K562 (cell line): ENCODE measurements around the gene FAM234B. TPM values are rescaled to one million over a fixed set of nuclear protein-coding genes. Genes with fewer than 3 reads are reported as not detected.
A peak's percentile ranks its signal among the peaks of the same experiment; 100 is the strongest.

ENCODE experiments used
- ATAC-seq: fragments of 200-7000 bp; cut with Tn5 transposase; 3 replicates; pipeline ENCODE4 v1.9.1; 2020; ENCODE audit warnings: moderate library complexity
- BruUV-seq: library from RNA; stranded (reverse); fragments of 400-500 nt; replicated peaks from 2 replicates; lab custom pipeline; 2021; lab: Mats Ljungman, UMichigan
- CTCF ChIA-PET: fragments of 300-600 bp; formaldehyde crosslinking; extraction: SDS; loops from one replicate; lab custom pipeline; 2021; ENCODE audit warnings: low intra/inter-chr PET ratio; lab: Yijun Ruan, JAX
- POLR2A ChIA-PET: fragments of 300-600, 350-650 bp; sonication (Branson Sonifier 250); formaldehyde crosslinking; extraction: SDS; loops from one replicate; lab custom pipeline; 2021; ENCODE audit warnings: antibody characterized with exemption, inconsistent platforms; lab: Yijun Ruan, JAX
- DNase-seq, 4 experiments: peaks; one replicate each; pipeline versions ENCODE4 v3.0.0 to v3.0.0-alpha.2; 2011 to 2018; ENCODE audit warnings: low spot score in 3 of 4, mixed read lengths in 3 of 4; ENCODE audit errors: extremely low read depth in 1 of 4
- FAIRE-seq: peaks from 2 replicates; lab custom pipeline; 2011; peaks lifted over from hg19 to GRCh38; lab: Jason Lieb, UNC
- H2AFZ ChIP-seq: 2 replicates; pipeline ENCODE4 v1.6.0; 2011; ENCODE audit warnings: low read depth, low read length, control low read depth, inconsistent platforms
- H3K27ac ChIP-seq: fragments of 200-600 bp; 3 replicates; pipeline ENCODE4 v1.8.0; 2011; ENCODE audit warnings: low read depth, mild to moderate bottlenecking, control low read depth, inconsistent platforms, low read length, moderate library complexity, mixed read lengths; ENCODE audit errors: extremely low read depth
- H3K27me3 ChIP-seq, 2 experiments: fragments of 300-600 bp in 1 of 2; 2 replicates in 1 of 2; 3 replicates in 1 of 2; pipeline versions ENCODE4 v1.6.0 to v1.8.0; 2011; ENCODE audit warnings: inconsistent platforms in 2 of 2, low read length in 2 of 2, mild to moderate bottlenecking in 1 of 2, mixed read lengths in 1 of 2, moderate library complexity in 1 of 2; ENCODE audit not compliant: control insufficient read depth in 2 of 2, insufficient read depth in 2 of 2
- H3K36me3 ChIP-seq: fragments of 300-600 bp; 3 replicates; pipeline ENCODE4 v1.8.0; 2011; ENCODE audit warnings: mild to moderate bottlenecking, low read length, inconsistent platforms; ENCODE audit not compliant: control insufficient read depth, insufficient read depth
- H3K4me1 ChIP-seq, 2 experiments: fragments of 200-600 bp in 1 of 2; replicated peaks in 1 of 2; 2 replicates in 1 of 2; 3 replicates in 1 of 2; pipeline versions ENCODE4 v1.5.1 to v1.8.0; 2011; ENCODE audit warnings: inconsistent platforms in 2 of 2, low read length in 2 of 2, mild to moderate bottlenecking in 1 of 2, mixed read lengths in 1 of 2, moderate library complexity in 1 of 2; ENCODE audit not compliant: control insufficient read depth in 2 of 2, insufficient read depth in 2 of 2
- H3K4me2 ChIP-seq: 2 replicates; pipeline ENCODE4 v1.6.1; 2011; ENCODE audit warnings: low read length, control low read depth, inconsistent platforms, mixed read lengths; ENCODE audit not compliant: insufficient read depth
- H3K4me3 ChIP-seq: fragments of 200-600 bp; sonication (generic), shearing (Covaris generic); 2 replicates; pipeline ENCODE4 v1.5.1; 2016; ENCODE audit warnings: control low read depth, inconsistent platforms
- H3K79me2 ChIP-seq: fragments of 200-600 bp; 3 replicates; pipeline ENCODE4 v1.8.0; 2011; ENCODE audit warnings: low read length, inconsistent platforms; ENCODE audit not compliant: control insufficient read depth, insufficient read depth
- H3K9ac ChIP-seq, 2 experiments: 2 replicates each; pipeline versions ENCODE4 v1.6.0 to v1.6.1; 2011; ENCODE audit warnings: low read depth in 2 of 2, low read length in 2 of 2, control low read depth in 1 of 2, inconsistent platforms in 1 of 2, mild to moderate bottlenecking in 1 of 2, mixed read lengths in 1 of 2; ENCODE audit not compliant: insufficient read depth in 1 of 2
- H3K9me1 ChIP-seq: one replicate; pipeline ENCODE4 v1.6.0; 2011; ENCODE audit warnings: inconsistent platforms, mild to moderate bottlenecking, low read length, moderate library complexity; ENCODE audit not compliant: control insufficient read depth, insufficient read depth
- H3K9me3 ChIP-seq: replicated peaks from 2 replicates; pipeline ENCODE4 v1.5.1; 2011; ENCODE audit warnings: low read depth, low read length, inconsistent platforms; ENCODE audit not compliant: control insufficient read depth, insufficient read depth
- H4K20me1 ChIP-seq: replicated peaks from 2 replicates; pipeline ENCODE4 v1.6.1; 2011; ENCODE audit warnings: low read length, inconsistent platforms, mixed read lengths; ENCODE audit not compliant: control insufficient read depth, insufficient read depth
- BDP1 ChIP-seq: IDR thresholded peaks from 3 replicates; pipeline ENCODE4 v1.6.1; 2011; ENCODE audit not compliant: insufficient read length, insufficient read depth
- CTCF ChIP-seq, 3 experiments: IDR thresholded peaks in 2 of 3; conservative IDR thresholded peaks in 1 of 3; 2 replicates each; pipeline ENCODE4 v1.5.1; 2011 to 2012; ENCODE audit warnings: low read length in 3 of 3, mild to moderate bottlenecking in 3 of 3, control low read depth in 2 of 3, improper control_type of control experiment in 1 of 3, inconsistent platforms in 1 of 3, low read depth in 1 of 3, mixed read lengths in 1 of 3, moderate library complexity in 1 of 3; ENCODE audit not compliant: insufficient read depth in 2 of 3
- ETV1 ChIP-seq: fragments of 450-650 bp; conservative IDR thresholded peaks from 2 replicates; pipeline ENCODE4 v1.6.1; 2016; ENCODE audit warnings: missing genetic modification characterization, control low read depth, low read depth, missing compliant biosample characterization
- JUNB ChIP-seq: fragments of 450-650 bp; formaldehyde crosslinking; conservative IDR thresholded peaks from 2 replicates; pipeline ENCODE4 v1.4.0; 2020; ENCODE audit warnings: mild to moderate bottlenecking
- KLF13 ChIP-seq: fragments of 450-650 bp; IDR thresholded peaks from 2 replicates; pipeline ENCODE4 v1.6.1; 2016; ENCODE audit warnings: missing genetic modification characterization, low read depth, mild to moderate bottlenecking, missing compliant biosample characterization, moderate library complexity, borderline replicate concordance
- MAFK ChIP-seq: IDR thresholded peaks from 2 replicates; pipeline ENCODE4 v1.6.1; 2011; ENCODE audit warnings: low read length, improper control_type of control experiment
- NFE2L1 ChIP-seq: fragments of 450-650 bp; IDR thresholded peaks from 2 replicates; pipeline ENCODE4 v1.6.1; 2016; ENCODE audit warnings: missing genetic modification characterization, low read depth, mild to moderate bottlenecking, missing compliant biosample characterization, moderate library complexity, borderline replicate concordance
- RREB1 ChIP-seq: fragments of 250-450 bp; sonication (Bioruptor Pico); IDR thresholded peaks from 2 replicates; pipeline ENCODE4 v1.4.0; 2020
- SETDB1 ChIP-seq: IDR thresholded peaks from one replicate; pipeline ENCODE4 v1.6.1; 2012; ENCODE audit warnings: low read length, control low read depth, inconsistent platforms
- SNAPC5 ChIP-seq: fragments of 250-450 bp; sonication (Bioruptor Pico); IDR thresholded peaks from 2 replicates; pipeline ENCODE4 v1.8.0; 2021; ENCODE audit warnings: moderate library complexity, mild to moderate bottlenecking, inconsistent platforms
- TEAD2 ChIP-seq: fragments of 450-650 bp; IDR thresholded peaks from 2 replicates; pipeline ENCODE4 v1.6.1; 2016; ENCODE audit warnings: missing genetic modification characterization, control low read depth, missing compliant biosample characterization
- ZNF197 ChIP-seq: fragments of 200-800 bp; sonication (Bioruptor generic); IDR thresholded peaks from 2 replicates; pipeline ENCODE4 v1.6.1; 2016; ENCODE audit warnings: low read depth, missing genetic modification characterization, missing compliant biosample characterization
- WGBS: fragments of 100-300 bp; shearing (Covaris generic); methylation state at CpG from one replicate; pipeline ENCODE4 v1.1.6; 2016; ENCODE audit warnings: low coverage, mixed read lengths; ENCODE audit not compliant: insufficient coverage; ENCODE audit errors: missing lambda C conversion rate; 5-methylcytosine and 5-hydroxymethylcytosine counted together
- in situ Hi-C: fragments of 300-500 bp; cut with MboI; formaldehyde crosslinking; loops from 4 replicates; pipeline ENCODE4 v1.15.0; 2018; ENCODE audit warnings: inconsistent platforms, mixed read lengths
- intact Hi-C: fragments of 100-400 bp; cut with micrococcal nuclease; formaldehyde crosslinking; loops from 2 replicates; pipeline ENCODE4 v1.14.2; 2022
- polyA plus RNA-seq, 8 experiments: library from polyadenylated mRNA; depleted of rRNA in 4 of 8; stranded (reverse) in 5 of 8; unstranded in 3 of 8; fragments of >200 nt; fragmentation: Nextera tagmentation in 2 of 8; fragmentation: Illumina TruSeq in 1 of 8; extraction: Ambion mirVana in 2 of 8; extraction: Trizol in 1 of 8; gene quantifications; 2 replicates each; pipeline versions ENCODE4 v1.2.1 to v1.2.3, GENCODE V29; 2011 to 2014; ENCODE audit warnings: inconsistent platforms in 1 of 8, missing spikeins in 1 of 8
- total RNA-seq, 7 experiments: library from RNA; depleted of rRNA in 6 of 7; stranded (reverse); fragments of >200 nt in 6 of 7; fragmentation: Illumina TruSeq in 2 of 7; extraction: Trizol in 2 of 7; gene quantifications; 2 replicates each; pipeline versions ENCODE4 v1.2.1 to v1.2.3, GENCODE V29; 2011 to 2021; ENCODE audit warnings: low replicate concordance in 1 of 7

The FAM234B gene
- total and polyA plus RNA-seq, 9 of the 15 experiments (the other 6 are each of a cell fraction or from before 2014, with no cell fraction given) = 1.00 to 4.3 (median 2.0) TPM

GRCh38 chr12:13023811-13024530 lies 20.2 kb upstream of the FAM234B start (continued):
- TF ChIP-seq CTCF (IDR thresholded peaks at IDR 0.05 in 2 of 3, conservative IDR thresholded peaks at IDR 0.05 in 1 of 3; ENCODE audit: insufficient read depth in 2 of 3, low read depth in 1 of 3, low read length in 3 of 3) (peak; percentile 37 to 61 (median 40); a peak in 5 of 6 replicates), SNAPC5 (no peak)

- H3K4me1 ChIP-seq = no peaks in the 10 kb centered on the region; a peak in 2 of 5 replicates
- 38% methylated on average over 5 of the region's 5 CpGs for WGBS
- ATAC-seq = no peak
- no peak for DNase-seq
- intact Hi-C loops = loop anchor here (2.0 to 5.0 kb wide), 2 partner anchors 73 to 188 kb away; no protein-coding TSS in a partner anchor
- H3K9ac ChIP-seq = no peak overlapping the region
- no peak overlapping the region for H3K4me3 ChIP-seq
- ChIA-PET POLR2A (interaction anchor here (0.5 to 0.6 kb wide), 2 partner anchors 10 to 173 kb away, joined by 3 to 4 read pairs; no protein-coding TSS in a partner anchor), CTCF (interaction anchor here (0.6 to 1.1 kb wide), 3 partner anchors 184 to 352 kb away, joined by 3 to 5 read pairs (median 3); no protein-coding TSS in a partner anchor)
- no TSS peak for BruUV-seq
- in situ Hi-C loops = loop anchor here (25.0 kb wide), 1 partner anchor 188 kb away; no protein-coding TSS in a partner anchor
- H3K9me1 ChIP-seq = no peaks in the 10 kb centered on the region
- no peaks in the 10 kb centered on the region for H3K36me3 ChIP-seq
- no peaks in the 10 kb centered on the region for H3K27me3 ChIP-seq
- FAIRE-seq = no peak
- no peaks in the 10 kb centered on the region for H4K20me1 ChIP-seq
- no peak overlapping the region for H3K4me2 ChIP-seq
- no peak overlapping the region for H2AFZ ChIP-seq
- no peaks in the 10 kb centered on the region for H3K79me2 ChIP-seq
- H3K27ac ChIP-seq = no peak overlapping the region
- no peaks in the 10 kb centered on the region for H3K9me3 ChIP-seq
- TF ChIP-seq ETV1 (no peak), BDP1 (no peak), ZNF197 (CRISPR knock-in tag) (no peak), SETDB1 (no peak), KLF13 (tag) (no peak), MAFK (no peak), NFE2L1 (tag) (no peak), JUNB (no peak), TEAD2 (no peak), RREB1 (CRISPR knock-in tag) (no peak)
Observed at GRCh38 chr12:13024531-13024916, 19.7 kb upstream of the FAM234B start.
